ELR (cell line): ENCODE data around the gene PTPRN2.
"Not testable (repeated sequence)": the region's sequence is repeated elsewhere in the genome, so short reads cannot be mapped to it uniquely, and the experiment has no call there.

Experiments used
- DNase-seq: peaks from one replicate; pipeline ENCODE4 v3.0.0-alpha.2; 2015; ENCODE audit warnings: low read depth

PTPRN2 gene

GRCh38 chr7:157562522-157563398 is 1024.9 kb downstream of the PTPRN2 start:
- not testable (repeated sequence) for DNase-seq

GRCh38 chr7:157561816-157562410 is 1025.7 kb downstream of the PTPRN2 start:
- no peak for DNase-seq

GRCh38 chr7:157561523-157561785 is 1026.2 kb downstream of the PTPRN2 start:
- DNase-seq, result no peak

GRCh38 chr7:157560710-157561522 is 1026.7 kb downstream of the PTPRN2 start:
- DNase-seq, result no peak

GRCh38 chr7:157560258-157560654 is 1027.4 kb downstream of the PTPRN2 start:
- no peak for DNase-seq

GRCh38 chr7:157559596-157560257 is 1027.9 kb downstream of the PTPRN2 start:
- no peak for DNase-seq

GRCh38 chr7:157558875-157559595 is 1028.6 kb downstream of the PTPRN2 start:
- DNase-seq, result no peak

- no peak for DNase-seq
Observed at GRCh38 chr7:157558516-157558874, 1029.1 kb downstream of the PTPRN2 start.

- DNase-seq, result no peak
Observed at GRCh38 chr7:157558061-157558460, 1029.6 kb downstream of the PTPRN2 start.

GRCh38 chr7:157557263-157557662 is 1030.4 kb downstream of the PTPRN2 start:
- no peak for DNase-seq

GRCh38 chr7:157556642-157556944 is 1031.0 kb downstream of the PTPRN2 start:
- DNase-seq, result no peak

- no peak for DNase-seq
Observed at GRCh38 chr7:157555944-157556641, 1031.5 kb downstream of the PTPRN2 start.

- DNase-seq, result no peak
Observed at GRCh38 chr7:157555313-157555712, 1032.3 kb downstream of the PTPRN2 start.

GRCh38 chr7:157554393-157555238 is 1033.0 kb downstream of the PTPRN2 start:
- DNase-seq, result no peak

- no peak for DNase-seq
Observed at GRCh38 chr7:157553256-157553655, 1034.4 kb downstream of the PTPRN2 start.

GRCh38 chr7:157552295-157552993 is 1035.2 kb downstream of the PTPRN2 start:
- no peak for DNase-seq

- no peak for DNase-seq
Observed at GRCh38 chr7:157551325-157552070, 1036.1 kb downstream of the PTPRN2 start.

- DNase-seq, result no peak
Observed at GRCh38 chr7:157550300-157551275, 1037.0 kb downstream of the PTPRN2 start.
